Spinal cord (tissue), 10 donors: ENCODE data around the gene TIE1. TPM values are rescaled to one million over a fixed set of nuclear protein-coding genes. Genes with fewer than 3 reads are reported as not detected.
"Not testable (repeated sequence)": the region's sequence is repeated elsewhere in the genome, so short reads cannot be mapped to it uniquely, and the experiment has no call there.

Experiments
- DNase-seq, 6 donors: peaks; one replicate each; pipeline versions ENCODE4 v3.0.0 to v3.0.0-alpha.2; 2013 to 2015; ENCODE audit warnings: low spot score in 6 of 6, low read depth in 4 of 6
- H3K27ac ChIP-seq: one replicate; pipeline ENCODE4 v1.5.1; 2013; ENCODE audit warnings: low read depth, low read length, control low read depth
- H3K27me3 ChIP-seq: one replicate; pipeline ENCODE4 v1.6.1; 2013; ENCODE audit warnings: low read length; ENCODE audit not compliant: control insufficient read depth, insufficient read depth
- H3K36me3 ChIP-seq: one replicate; pipeline ENCODE4 v1.6.1; 2013; ENCODE audit warnings: low read length; ENCODE audit not compliant: control insufficient read depth, insufficient read depth
- H3K4me1 ChIP-seq: one replicate; pipeline ENCODE4 v1.6.1; 2013; ENCODE audit warnings: low read length; ENCODE audit not compliant: control insufficient read depth, insufficient read depth
- H3K4me3 ChIP-seq: one replicate; pipeline ENCODE4 v1.5.1; 2013; ENCODE audit warnings: low read depth, low read length, control low read depth
- H3K9me3 ChIP-seq: one replicate; pipeline ENCODE4 v1.6.1; 2013; ENCODE audit warnings: low read length; ENCODE audit not compliant: control insufficient read depth, insufficient read depth
- WGBS: methylation state at CpG from one replicate; pipeline ENCODE4 v1.1.5; 2013; ENCODE audit warnings: missing lambda C conversion rate; ENCODE audit not compliant: insufficient coverage; 5-methylcytosine and 5-hydroxymethylcytosine counted together
- polyA plus RNA-seq, 2 donors: library from polyadenylated mRNA; unstranded; fragments of 120-200 nt; gene quantifications; one replicate each; pipeline ENCODE4 v1.2.1, GENCODE V29; 2013; ENCODE audit not compliant: insufficient read length in 2 of 2
- total RNA-seq, 2 donors: library from RNA; depleted of rRNA in 1 of 2; stranded (reverse); fragments of 120-200 nt in 1 of 2; fragments of >200 nt in 1 of 2; gene quantifications; one replicate each; pipeline versions ENCODE4 v1.2.3 to v1.2.4, GENCODE V29; 2013 to 2014
- donor health status: healthy.

The TIE1 gene
- total and polyA plus RNA-seq, 4 donors, result 16.3 to 32.3 (median 26.0) TPM

- no peak overlapping the region for H3K27ac ChIP-seq
- H3K4me3 ChIP-seq, result no peak overlapping the region
- WGBS, result 57% methylated on average over 6 of the region's 11 CpGs
- no peak for DNase-seq
- peaks cover 31% of the 10 kb centered on the region for H3K4me1 ChIP-seq
- H3K27me3 ChIP-seq, result no peaks in the 10 kb centered on the region
- H3K9me3 ChIP-seq, result no peaks in the 10 kb centered on the region
- peaks cover 50% of the 10 kb centered on the region for H3K36me3 ChIP-seq
Observed at GRCh38 chr1:43366179-43366578, 65.4 kb downstream of the TIE1 start.

GRCh38 chr1:43366601-43367025, 65.8 kb downstream of the TIE1 start:
- H3K9me3 ChIP-seq, result no peaks in the 10 kb centered on the region
- H3K27me3 ChIP-seq, result no peaks in the 10 kb centered on the region
- H3K36me3 ChIP-seq, result peaks cover 50% of the 10 kb centered on the region
- H3K4me3 ChIP-seq, result peak overlapping the region; percentile 65
- no peak overlapping the region for H3K27ac ChIP-seq
- H3K4me1 ChIP-seq, result peaks cover 31% of the 10 kb centered on the region
- WGBS, result 20% methylated on average over 3 of the region's 5 CpGs
- DNase-seq, result no peak

GRCh38 chr1:43367026-43367903, 66.5 kb downstream of the TIE1 start:
- Histone ChIP-seq H3K36me3 (peaks cover 47% of the 10 kb centered on the region), H3K4me1 (peaks cover 31% of the 10 kb centered on the region), H3K4me3 (peak overlapping the region; percentile 65), H3K9me3 (no peaks in the 10 kb centered on the region), H3K27me3 (no peaks in the 10 kb centered on the region), H3K27ac (peak overlapping the region; percentile 52)
- WGBS, result 10% methylated on average over 43 of the region's 48 CpGs
- no peak for DNase-seq

GRCh38 chr1:43367904-43368645, 67.3 kb downstream of the TIE1 start, which contains the start of gene ELOVL1:
Gene ELOVL1, minus strand, starts transcription at chr1:43368011. Its CDS starts 2,402 bp downstream, at chr1:43365609.
- peak within 1 kb of the TSS; percentile 66 for H3K4me3 ChIP-seq
- peak in 3 of 6 donors; percentile 74 to 93 (median 89) for DNase-seq
- WGBS, result under 1% methylated on average over 58 of the region's 58 CpGs
- H3K4me1 ChIP-seq, result peaks cover 31% of the 10 kb centered on the region
- H3K36me3 ChIP-seq, result peaks cover 39% of the 10 kb centered on the region
- H3K9me3 ChIP-seq, result no peaks in the 10 kb centered on the region
- peak within 1 kb of the TSS; percentile 80 for H3K27ac ChIP-seq
- H3K27me3 ChIP-seq, result no peaks in the 10 kb centered on the region

- H3K27ac ChIP-seq, result peak overlapping the region; percentile 80
- 17% methylated on average over 4 of the region's 6 CpGs for WGBS
- H3K36me3 ChIP-seq, result peaks cover 33% of the 10 kb centered on the region
- no peak for DNase-seq
- peaks cover 31% of the 10 kb centered on the region for H3K4me1 ChIP-seq
- no peaks in the 10 kb centered on the region for H3K27me3 ChIP-seq
- H3K4me3 ChIP-seq, result peak overlapping the region; percentile 66
- H3K9me3 ChIP-seq, result no peaks in the 10 kb centered on the region
Observed at GRCh38 chr1:43368646-43369020, 67.9 kb downstream of the TIE1 start.

- H3K4me1 ChIP-seq, result peaks cover 31% of the 10 kb centered on the region
- DNase-seq, H3K27ac ChIP-seq, H3K4me3 ChIP-seq, H3K9me3 ChIP-seq, H3K27me3 ChIP-seq: not testable (repeated sequence)
- WGBS, result 93% methylated on average over 3 of the region's 6 CpGs
- peaks cover 22% of the 10 kb centered on the region for H3K36me3 ChIP-seq
Observed at GRCh38 chr1:43369779-43370178, 69.0 kb downstream of the TIE1 start.

- peaks cover 31% of the 10 kb centered on the region for H3K4me1 ChIP-seq
- peaks cover 14% of the 10 kb centered on the region for H3K36me3 ChIP-seq
- no peaks in the 10 kb centered on the region for H3K27me3 ChIP-seq
- H3K9me3 ChIP-seq, result no peaks in the 10 kb centered on the region
- H3K27ac ChIP-seq, result no peak overlapping the region
- no peak overlapping the region for H3K4me3 ChIP-seq
- DNase-seq, result no peak
- 73% methylated on average over 2 of the region's 4 CpGs for WGBS
Observed at GRCh38 chr1:43370564-43370963, 69.8 kb downstream of the TIE1 start.

GRCh38 chr1:43372172-43372571, 71.4 kb downstream of the TIE1 start:
- no peak for DNase-seq
- Histone ChIP-seq H3K36me3 (peaks cover 2% of the 10 kb centered on the region), H3K9me3 (no peaks in the 10 kb centered on the region), H3K4me1 (peaks cover 17% of the 10 kb centered on the region), H3K4me3 (no peak overlapping the region), H3K27me3 (no peaks in the 10 kb centered on the region), H3K27ac (no peak overlapping the region)
- WGBS, result 100% methylated on average over 2 of the region's 5 CpGs
